HK-2 (cell line): ENCODE measurements around the gene SYT2.
"Not testable (repeated sequence)": the region's sequence is repeated elsewhere in the genome, so short reads cannot be mapped to it uniquely, and the experiment has no call there.

Experiments used
- DNase-seq: peaks from one replicate; pipeline ENCODE4 v3.0.0-alpha.2; 2018; ENCODE audit not compliant: unreplicated experiment

SYT2 gene

DNA sequence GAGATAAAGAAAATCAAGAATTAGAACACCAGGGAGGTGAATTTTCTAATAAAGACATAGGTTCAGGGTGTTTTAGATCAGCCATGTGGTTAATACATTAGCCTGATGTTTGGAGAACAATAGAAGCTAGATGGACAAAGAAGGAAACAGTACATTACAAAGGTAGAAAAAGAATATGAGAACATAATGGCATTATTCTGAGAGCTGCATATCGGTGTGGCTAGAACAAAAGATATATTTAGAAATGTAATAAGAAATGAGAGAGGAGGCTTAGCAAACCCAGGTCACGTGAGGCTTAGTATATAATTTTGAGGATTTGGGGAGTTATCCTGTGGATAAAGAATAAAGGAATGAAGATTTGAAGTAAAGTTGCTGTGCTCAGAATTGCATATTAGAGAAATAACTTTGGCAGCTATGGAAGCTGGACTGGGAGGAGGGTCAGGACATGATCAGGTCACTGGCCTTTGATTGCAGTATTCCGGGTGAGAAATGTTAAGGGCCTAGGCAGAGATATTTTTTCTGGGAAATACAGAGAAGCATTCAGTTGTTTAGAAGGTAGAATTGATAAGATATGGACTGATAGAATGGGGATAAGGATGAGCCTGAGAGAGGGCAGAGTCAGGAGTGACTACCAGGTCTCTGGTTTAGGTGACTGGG is 164.5 kb downstream of the SYT2 start:
- not testable (repeated sequence) for DNase-seq

GRCh38 chr1:202544766-202545449 is 165.3 kb downstream of the SYT2 start:
- DNase-seq, result not testable (repeated sequence)

GRCh38 chr1:202543537-202543936 is 166.7 kb downstream of the SYT2 start:
- DNase-seq, result not testable (repeated sequence)

DNA sequence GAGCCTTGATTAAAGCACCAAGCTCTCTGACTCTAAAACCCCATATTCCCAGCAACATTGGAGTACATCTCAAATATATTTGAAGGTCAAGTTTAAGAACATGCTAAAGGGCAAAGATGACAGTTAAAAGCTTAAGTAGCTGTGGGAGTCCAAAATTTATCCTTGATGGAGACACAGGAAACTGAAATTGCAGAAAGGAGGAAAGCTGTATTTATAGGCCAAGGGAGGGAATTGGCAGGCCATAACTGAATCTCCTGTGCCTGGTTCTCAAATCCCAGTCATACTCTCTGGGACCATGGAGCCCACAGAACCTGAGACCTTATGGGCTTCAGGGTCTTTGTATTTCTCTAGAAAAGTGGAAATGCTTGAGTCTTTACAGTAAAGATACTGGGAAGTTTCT is 167.8 kb downstream of the SYT2 start:
- not testable (repeated sequence) for DNase-seq

GRCh38 chr1:202540858-202541257 is 169.4 kb downstream of the SYT2 start:
- not testable (repeated sequence) for DNase-seq
